Effector memory CD4-positive, alpha-beta T cell (primary cell): ENCODE results near the gene CLDN8.

Experiments
- DNase-seq, 3 donors: peaks; one replicate each; pipeline ENCODE4 v3.0.0-alpha.2; 2020
- H3K27ac ChIP-seq: 2 replicates; pipeline ENCODE4 v1.7.0; 2013; ENCODE audit warnings: mild to moderate bottlenecking, low read length, moderate library complexity; ENCODE audit not compliant: insufficient read depth, poor library complexity, severe bottlenecking
- H3K27me3 ChIP-seq: replicated peaks from 2 replicates; pipeline ENCODE4 v1.7.0; 2013; ENCODE audit warnings: mild to moderate bottlenecking, low read length; ENCODE audit not compliant: insufficient read depth, control insufficient read depth, poor library complexity, severe bottlenecking
- H3K36me3 ChIP-seq: 2 replicates; pipeline ENCODE4 v1.7.0; 2013; ENCODE audit warnings: mild to moderate bottlenecking, low read length, moderate library complexity; ENCODE audit not compliant: control insufficient read depth, insufficient read depth
- H3K4me1 ChIP-seq: 2 replicates; pipeline ENCODE4 v1.7.0; 2013; ENCODE audit warnings: low read length, mild to moderate bottlenecking; ENCODE audit not compliant: control insufficient read depth, insufficient read depth, poor library complexity, severe bottlenecking
- H3K4me3 ChIP-seq: 2 replicates; pipeline ENCODE4 v1.7.0; 2013; ENCODE audit warnings: low read length, low read depth, mild to moderate bottlenecking; ENCODE audit not compliant: insufficient read depth, poor library complexity, severe bottlenecking
- H3K9me3 ChIP-seq: 2 replicates; pipeline ENCODE4 v1.7.0; 2013; ENCODE audit warnings: mild to moderate bottlenecking, low read length, moderate library complexity; ENCODE audit not compliant: control insufficient read depth

The CLDN8 gene

DNA sequence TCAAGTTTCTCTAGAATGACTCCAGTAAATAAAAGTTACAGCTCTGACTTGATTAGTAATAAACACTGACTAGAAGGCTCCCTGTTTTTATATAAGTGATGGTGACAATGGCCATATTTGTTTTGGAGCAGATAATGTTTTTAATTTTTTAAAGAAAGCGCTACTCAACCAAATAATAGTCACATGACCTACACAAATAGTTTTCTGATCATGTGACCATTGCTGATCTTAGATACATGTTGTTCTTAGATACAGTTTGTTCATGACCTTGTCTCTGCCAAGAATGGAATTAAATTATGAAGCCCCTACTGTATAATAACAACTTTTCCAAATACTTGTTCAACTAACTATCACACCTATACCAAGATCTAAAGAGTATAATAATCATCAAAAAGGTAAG, 22.3 kb upstream of the CLDN8 start:
- H3K36me3 ChIP-seq = no peaks in the 10 kb centered on the region
- no peaks in the 10 kb centered on the region for H3K4me1 ChIP-seq
- H3K27me3 ChIP-seq = no peaks in the 10 kb centered on the region
- no peak overlapping the region for H3K4me3 ChIP-seq
- H3K9me3 ChIP-seq = no peaks in the 10 kb centered on the region
- no peak for DNase-seq
- H3K27ac ChIP-seq = no peak overlapping the region

DNA sequence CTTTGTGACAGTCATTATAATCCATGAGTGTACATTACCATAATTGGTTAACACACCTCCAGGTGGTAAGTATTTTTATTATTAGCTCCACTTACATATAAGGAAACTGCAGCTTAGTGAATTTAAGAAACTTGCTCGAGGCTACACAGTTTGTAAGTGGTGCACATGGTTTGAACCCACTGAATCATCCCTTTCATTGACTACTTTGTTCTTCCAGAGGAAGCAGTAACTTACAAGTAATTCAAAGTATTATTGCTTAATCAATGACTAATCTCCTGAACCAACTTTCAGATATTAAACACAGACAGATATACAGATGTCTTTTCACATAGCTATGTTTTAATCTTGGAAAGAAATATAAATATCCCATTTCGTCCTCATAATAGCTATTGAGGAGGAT, 18.7 kb upstream of the CLDN8 start:
- no peaks in the 10 kb centered on the region for H3K27me3 ChIP-seq
- H3K4me3 ChIP-seq = no peak overlapping the region
- H3K9me3 ChIP-seq = no peaks in the 10 kb centered on the region
- DNase-seq = no peak
- H3K4me1 ChIP-seq = no peaks in the 10 kb centered on the region
- H3K36me3 ChIP-seq = no peaks in the 10 kb centered on the region
- no peak overlapping the region for H3K27ac ChIP-seq

- no peak for DNase-seq
Observed at GRCh38 chr21:30234050-30234449, 18.2 kb upstream of the CLDN8 start.

GRCh38 chr21:30233228-30234020, 17.5 kb upstream of the CLDN8 start:
- DNase-seq = no peak

More at GRCh38 chr21:30234050-30234449, 18.2 kb upstream of the CLDN8 start:
- H3K27me3 ChIP-seq = no peaks in the 10 kb centered on the region
- H3K27ac ChIP-seq = no peak overlapping the region
- no peaks in the 10 kb centered on the region for H3K4me1 ChIP-seq
- H3K4me3 ChIP-seq = no peak overlapping the region
- H3K36me3 ChIP-seq = no peaks in the 10 kb centered on the region
- no peaks in the 10 kb centered on the region for H3K9me3 ChIP-seq

GRCh38 chr21:30232011-30232410, 16.1 kb upstream of the CLDN8 start:
- no peaks in the 10 kb centered on the region for H3K36me3 ChIP-seq
- no peak overlapping the region for H3K4me3 ChIP-seq
- DNase-seq = no peak
- H3K4me1 ChIP-seq = no peaks in the 10 kb centered on the region
- no peak overlapping the region for H3K27ac ChIP-seq
- H3K27me3 ChIP-seq = no peaks in the 10 kb centered on the region
- H3K9me3 ChIP-seq = no peaks in the 10 kb centered on the region

More at GRCh38 chr21:30233228-30234020, 17.5 kb upstream of the CLDN8 start:
- Histone ChIP-seq H3K9me3 (no peaks in the 10 kb centered on the region), H3K27me3 (no peaks in the 10 kb centered on the region), H3K4me1 (no peaks in the 10 kb centered on the region), H3K36me3 (no peaks in the 10 kb centered on the region), H3K4me3 (no peak overlapping the region), H3K27ac (no peak overlapping the region)

GRCh38 chr21:30227633-30228404, 11.9 kb upstream of the CLDN8 start:
- H3K4me1 ChIP-seq = no peaks in the 10 kb centered on the region
- no peaks in the 10 kb centered on the region for H3K27me3 ChIP-seq
- H3K27ac ChIP-seq = no peak overlapping the region
- H3K4me3 ChIP-seq = no peak overlapping the region
- no peaks in the 10 kb centered on the region for H3K36me3 ChIP-seq
- no peak for DNase-seq
- no peaks in the 10 kb centered on the region for H3K9me3 ChIP-seq

- Histone ChIP-seq H3K9me3 (no peaks in the 10 kb centered on the region), H3K4me1 (no peaks in the 10 kb centered on the region), H3K27ac (no peak overlapping the region), H3K4me3 (no peak overlapping the region), H3K27me3 (no peaks in the 10 kb centered on the region), H3K36me3 (no peaks in the 10 kb centered on the region)
- no peak for DNase-seq
Observed at GRCh38 chr21:30227128-30227527, 11.2 kb upstream of the CLDN8 start.

GRCh38 chr21:30223596-30223995, 7.7 kb upstream of the CLDN8 start:
- no peaks in the 10 kb centered on the region for H3K9me3 ChIP-seq
- no peaks in the 10 kb centered on the region for H3K27me3 ChIP-seq
- DNase-seq = no peak
- H3K4me1 ChIP-seq = no peaks in the 10 kb centered on the region
- no peak overlapping the region for H3K27ac ChIP-seq
- H3K4me3 ChIP-seq = no peak overlapping the region
- H3K36me3 ChIP-seq = no peaks in the 10 kb centered on the region

GRCh38 chr21:30222724-30223123, 6.8 kb upstream of the CLDN8 start:
- H3K27ac ChIP-seq = no peak overlapping the region
- H3K4me1 ChIP-seq = no peaks in the 10 kb centered on the region
- no peaks in the 10 kb centered on the region for H3K36me3 ChIP-seq
- H3K27me3 ChIP-seq = no peaks in the 10 kb centered on the region
- no peaks in the 10 kb centered on the region for H3K9me3 ChIP-seq
- no peak overlapping the region for H3K4me3 ChIP-seq
- no peak for DNase-seq

DNA sequence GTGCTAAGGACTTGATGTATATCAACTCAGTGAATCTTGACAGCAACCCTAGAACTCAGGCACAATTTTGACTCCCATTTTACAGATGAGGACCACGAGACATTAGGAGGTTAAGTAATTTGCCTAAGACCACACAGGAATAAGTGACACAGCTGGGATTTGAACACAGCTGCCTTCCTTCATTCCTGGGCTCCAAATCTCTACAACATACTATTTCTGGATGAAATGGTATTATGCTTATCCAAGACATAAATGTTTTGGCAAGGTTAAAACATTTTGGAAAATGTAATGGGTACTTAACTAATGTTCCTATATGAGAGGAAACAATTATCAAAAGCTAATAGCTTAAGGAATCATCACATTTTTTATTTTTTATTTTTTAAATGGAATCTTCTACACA, 4.8 kb downstream of the CLDN8 start:
- Histone ChIP-seq H3K9me3 (no peaks in the 10 kb centered on the region), H3K4me1 (no peaks in the 10 kb centered on the region), H3K4me3 (no peak overlapping the region), H3K36me3 (no peaks in the 10 kb centered on the region), H3K27me3 (no peaks in the 10 kb centered on the region), H3K27ac (no peak overlapping the region)
- DNase-seq = no peak
